Transverse colon (tissue), 4 donors: Measurements from ENCODE around the gene PKP1.

Source experiments
- EP300 ChIP-seq: sonication (generic); formaldehyde crosslinking; IDR thresholded peaks from one replicate; pipeline ENCODE4 v1.6.1; 2017; ENCODE audit warnings: antibody characterized with exemption, low read depth
- POLR2AphosphoS5 ChIP-seq, 3 donors: sonication (generic); formaldehyde crosslinking; IDR thresholded peaks; one replicate each; pipeline ENCODE4 v1.6.1; 2016; ENCODE audit warnings: antibody characterized with exemption in 3 of 3
- TF ChIP-seq, protein P1 (sequence below), 5 experiments: fragments of 200-600 bp in 3 of 5; fragments of 450-650 bp in 2 of 5; sonication (generic) in 3 of 5; IDR thresholded peaks; 1 replicate in 2 of 5; 2 replicates in 3 of 5; pipeline ENCODE4 v1.5.1; 2016 to 2017; ENCODE audit warnings: antibody characterized with exemption in 5 of 5, inconsistent platforms in 3 of 5, mild to moderate bottlenecking in 2 of 5, moderate library complexity in 1 of 5

DNA sequence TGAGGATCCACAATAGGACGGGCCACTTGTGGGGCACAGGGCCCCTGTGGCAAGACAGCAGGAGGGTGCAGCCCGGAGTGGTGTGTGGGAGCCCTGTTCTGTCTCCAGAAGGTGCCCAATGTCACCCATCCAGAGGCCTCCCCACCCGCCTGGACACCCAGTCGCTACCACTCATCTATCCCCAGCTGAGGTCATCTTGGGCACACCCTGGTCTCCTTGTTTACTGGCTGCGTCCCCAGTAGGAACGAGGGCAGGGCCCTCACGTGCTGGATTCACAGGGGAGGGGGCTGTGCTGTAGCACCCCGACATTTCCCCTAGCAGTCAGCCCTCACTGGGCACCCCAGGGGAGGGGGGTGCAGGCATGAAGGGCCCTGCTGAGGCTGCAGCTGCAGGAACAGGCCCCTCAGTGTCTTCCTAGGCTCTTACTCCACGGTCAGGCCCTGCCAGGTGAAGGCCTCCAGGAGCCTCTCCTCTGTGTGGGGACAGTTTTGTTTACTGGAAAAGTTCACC, 96.5 kb downstream of the PKP1 start:
- TF ChIP-seq, protein P1, sequence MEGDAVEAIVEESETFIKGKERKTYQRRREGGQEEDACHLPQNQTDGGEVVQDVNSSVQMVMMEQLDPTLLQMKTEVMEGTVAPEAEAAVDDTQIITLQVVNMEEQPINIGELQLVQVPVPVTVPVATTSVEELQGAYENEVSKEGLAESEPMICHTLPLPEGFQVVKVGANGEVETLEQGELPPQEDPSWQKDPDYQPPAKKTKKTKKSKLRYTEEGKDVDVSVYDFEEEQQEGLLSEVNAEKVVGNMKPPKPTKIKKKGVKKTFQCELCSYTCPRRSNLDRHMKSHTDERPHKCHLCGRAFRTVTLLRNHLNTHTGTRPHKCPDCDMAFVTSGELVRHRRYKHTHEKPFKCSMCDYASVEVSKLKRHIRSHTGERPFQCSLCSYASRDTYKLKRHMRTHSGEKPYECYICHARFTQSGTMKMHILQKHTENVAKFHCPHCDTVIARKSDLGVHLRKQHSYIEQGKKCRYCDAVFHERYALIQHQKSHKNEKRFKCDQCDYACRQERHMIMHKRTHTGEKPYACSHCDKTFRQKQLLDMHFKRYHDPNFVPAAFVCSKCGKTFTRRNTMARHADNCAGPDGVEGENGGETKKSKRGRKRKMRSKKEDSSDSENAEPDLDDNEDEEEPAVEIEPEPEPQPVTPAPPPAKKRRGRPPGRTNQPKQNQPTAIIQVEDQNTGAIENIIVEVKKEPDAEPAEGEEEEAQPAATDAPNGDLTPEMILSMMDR (IDR thresholded peaks at IDR 0.05): no peak
- TF ChIP-seq EP300 (no peak), POLR2AphosphoS5 (IDR thresholded peaks at IDR 0.05) (peak in 1 of 3 donors; percentile 24)
